Peyer's patch (tissue), 4 donors: Measurements from ENCODE around the gene TNN. TPM values are rescaled to one million over a fixed set of nuclear protein-coding genes. Genes with fewer than 3 reads are reported as not detected.

Source experiments
- DNase-seq, 3 donors: peaks; one replicate each; pipeline ENCODE4 v3.0.0-alpha.2; 2017 to 2019
- H3K27ac ChIP-seq, 4 donors: fragments of 200-600 bp; sonication (generic); one replicate each; pipeline ENCODE4 v1.5.1; 2016 to 2019
- H3K27me3 ChIP-seq, 2 donors: fragments of 200-600 bp; sonication (generic); one replicate each; pipeline ENCODE4 v1.5.1; 2019
- H3K36me3 ChIP-seq, 3 donors: fragments of 200-600 bp; sonication (generic); one replicate each; pipeline ENCODE4 v1.5.1; 2016 to 2019
- H3K4me1 ChIP-seq, 4 donors: fragments of 200-600 bp; sonication (generic); one replicate each; pipeline ENCODE4 v1.5.1; 2016 to 2019
- H3K4me3 ChIP-seq, 4 donors: fragments of 200-600 bp; sonication (generic); 1 replicate in 3 of 4; 2 replicates in 1 of 4; pipeline ENCODE4 v1.5.1; 2016 to 2019; ENCODE audit warnings: mild to moderate bottlenecking in 1 of 4
- H3K9me3 ChIP-seq, 4 donors: fragments of 200-600 bp; sonication (generic); one replicate each; pipeline ENCODE4 v1.5.1; 2016 to 2019; ENCODE audit warnings: mild to moderate bottlenecking in 1 of 4
- CTCF ChIP-seq, 6 experiments: fragments of 450-650 bp in 4 of 6; fragments of 200-600 bp in 2 of 6; sonication (generic) in 1 of 6; IDR thresholded peaks; one replicate each; pipeline ENCODE4 v1.5.1; 2017 to 2019; ENCODE audit warnings: antibody characterized with exemption in 6 of 6, mild to moderate bottlenecking in 3 of 6, moderate library complexity in 1 of 6
- POLR2A ChIP-seq, 2 donors: fragments of 450-650 bp; IDR thresholded peaks; one replicate each; pipeline ENCODE4 v1.5.1; 2017; ENCODE audit warnings: antibody characterized with exemption in 2 of 2, mild to moderate bottlenecking in 2 of 2, moderate library complexity in 2 of 2
- total RNA-seq, 4 donors: library from RNA; depleted of rRNA; stranded (reverse); fragments of >200 nt; gene quantifications; one replicate each; pipeline ENCODE4 v1.1.0, GENCODE V29; 2016

Gene TNN
- total RNA-seq, 4 donors from 2014 or later: 0.35 to 0.83 TPM; not detected in 2

- no peaks in the 10 kb centered on the region for H3K27me3 ChIP-seq
- peak; percentile 76 to 92 (median 81) for DNase-seq
- H3K27ac ChIP-seq: no peak overlapping the region
- TF ChIP-seq CTCF (IDR thresholded peaks at IDR 0.05): peak; percentile 77 to 93 (median 88)
- no peak for TF ChIP-seq POLR2A (IDR thresholded peaks at IDR 0.05)
- peaks cover 0 to 6% (median 0%) of the 10 kb centered on the region in 3 donors for H3K36me3 ChIP-seq
- H3K9me3 ChIP-seq: no peaks in the 10 kb centered on the region
- peaks cover 0 to 6% (median 0%) of the 10 kb centered on the region in 4 donors for H3K4me1 ChIP-seq
- no peak overlapping the region for H3K4me3 ChIP-seq
Observed at GRCh38 chr1:175154629-175155472, 87.2 kb downstream of the TNN start.

GRCh38 chr1:175155473-175155856 is 87.8 kb downstream of the TNN start:
- TF ChIP-seq POLR2A (IDR thresholded peaks at IDR 0.05): no peak
- TF ChIP-seq CTCF (IDR thresholded peaks at IDR 0.05): no peak
- no peaks in the 10 kb centered on the region for H3K9me3 ChIP-seq
- H3K4me3 ChIP-seq: no peak overlapping the region
- no peak for DNase-seq
- H3K27ac ChIP-seq: no peak overlapping the region
- peaks cover 0 to 12% (median 0%) of the 10 kb centered on the region in 3 donors for H3K36me3 ChIP-seq
- peaks cover 0 to 6% (median 0%) of the 10 kb centered on the region in 4 donors for H3K4me1 ChIP-seq
- no peaks in the 10 kb centered on the region for H3K27me3 ChIP-seq

GRCh38 chr1:175155936-175156335 is 88.3 kb downstream of the TNN start:
- DNase-seq: no peak

GRCh38 chr1:175157200-175157599 is 89.6 kb downstream of the TNN start:
- DNase-seq: no peak
- TF ChIP-seq CTCF (IDR thresholded peaks at IDR 0.05): no peak
- no peak for TF ChIP-seq POLR2A (IDR thresholded peaks at IDR 0.05)
- peaks cover 0 to 6% (median 0%) of the 10 kb centered on the region in 4 donors for H3K4me1 ChIP-seq
- no peaks in the 10 kb centered on the region for H3K9me3 ChIP-seq
- H3K4me3 ChIP-seq: no peak overlapping the region
- no peaks in the 10 kb centered on the region for H3K27me3 ChIP-seq
- H3K27ac ChIP-seq: no peak overlapping the region
- peaks cover 0 to 18% (median 0%) of the 10 kb centered on the region in 3 donors for H3K36me3 ChIP-seq

More at GRCh38 chr1:175155936-175156335, 88.3 kb downstream of the TNN start:
- H3K4me3 ChIP-seq: no peak overlapping the region
- H3K36me3 ChIP-seq: peaks cover 0 to 17% (median 0%) of the 10 kb centered on the region in 3 donors
- H3K9me3 ChIP-seq: no peaks in the 10 kb centered on the region
- no peaks in the 10 kb centered on the region for H3K27me3 ChIP-seq
- H3K27ac ChIP-seq: no peak overlapping the region
- TF ChIP-seq CTCF (IDR thresholded peaks at IDR 0.05) (no peak), POLR2A (IDR thresholded peaks at IDR 0.05) (no peak)
- peaks cover 0 to 6% (median 0%) of the 10 kb centered on the region in 4 donors for H3K4me1 ChIP-seq

- Histone ChIP-seq H3K27me3 (no peaks in the 10 kb centered on the region), H3K36me3 (peaks cover 0 to 28% (median 0%) of the 10 kb centered on the region in 3 donors), H3K4me1 (peaks cover 0 to 6% (median 0%) of the 10 kb centered on the region in 4 donors), H3K4me3 (no peak overlapping the region), H3K27ac (no peak overlapping the region), H3K9me3 (no peaks in the 10 kb centered on the region)
- no peak for TF ChIP-seq CTCF (IDR thresholded peaks at IDR 0.05)
- no peak for TF ChIP-seq POLR2A (IDR thresholded peaks at IDR 0.05)
- DNase-seq: no peak
Observed at GRCh38 chr1:175158170-175158591, 90.5 kb downstream of the TNN start.
